IMR-90 (cell line): ENCODE results near the gene LRP3. TPM values are rescaled to one million over a fixed set of nuclear protein-coding genes. Genes with fewer than 3 reads are reported as not detected.
A peak's percentile ranks its signal among the peaks of the same experiment; 100 is the strongest.

ENCODE experiments used
- ATAC-seq: fragments of 200-7000 bp; cut with Tn5 transposase; 2 replicates; pipeline ENCODE4 v1.9.1; 2020; ENCODE audit warnings: low read depth, mild to moderate bottlenecking, moderate library complexity
- BruUV-seq: library from RNA; stranded (reverse); fragments of 400-500 nt; replicated peaks from 2 replicates; lab custom pipeline; 2021; lab: Mats Ljungman, UMichigan
- CTCF ChIA-PET: fragments of 300-600 bp; formaldehyde crosslinking; extraction: SDS; loops from one replicate; lab custom pipeline; 2021; ENCODE audit warnings: antibody characterized with exemption; lab: Yijun Ruan, JAX
- POLR2A ChIA-PET: fragments of 300-600 bp; sonication (Branson Sonifier 250); formaldehyde crosslinking; loops from one replicate; lab custom pipeline; 2022; ENCODE audit warnings: antibody characterized with exemption; ENCODE audit not compliant: unreplicated experiment; lab: Charles Lee
- DNase-seq: peaks from one replicate; pipeline ENCODE4 v3.0.0; 2013
- H2AFZ ChIP-seq: replicated peaks from 2 replicates; pipeline ENCODE3; 2013; ENCODE audit warnings: low read length, mild to moderate bottlenecking; ENCODE audit not compliant: poor library complexity
- H2AK5ac ChIP-seq: 2 replicates; pipeline ENCODE4 v1.6.1; 2013; ENCODE audit warnings: low read depth, low read length, inconsistent platforms
- H2AK9ac ChIP-seq: replicated peaks from 2 replicates; pipeline ENCODE3; 2013; ENCODE audit warnings: mild to moderate bottlenecking, low read depth, low read length, moderate library complexity; ENCODE audit not compliant: poor library complexity
- H2BK120ac ChIP-seq: 2 replicates; pipeline ENCODE4 v1.6.1; 2013; ENCODE audit warnings: low read depth, low read length, inconsistent platforms
- H2BK15ac ChIP-seq: 3 replicates; pipeline ENCODE4 v1.6.1; 2013; ENCODE audit warnings: low read depth, low read length, inconsistent platforms
- H2BK20ac ChIP-seq: 2 replicates; pipeline ENCODE4 v1.6.1; 2013; ENCODE audit warnings: low read depth, mild to moderate bottlenecking, inconsistent platforms, low read length, moderate library complexity
- H2BK5ac ChIP-seq: 2 replicates; pipeline ENCODE4 v1.6.1; 2013; ENCODE audit warnings: mild to moderate bottlenecking, low read depth, low read length, inconsistent platforms; ENCODE audit not compliant: poor library complexity, severe bottlenecking
- H3K14ac ChIP-seq: replicated peaks from 2 replicates; pipeline ENCODE4 v1.6.1; 2013; ENCODE audit warnings: low read depth, low read length, inconsistent platforms
- H3K18ac ChIP-seq: 2 replicates; pipeline ENCODE4 v1.6.1; 2013; ENCODE audit warnings: low read depth, low read length, control low read depth
- H3K23ac ChIP-seq: 2 replicates; pipeline ENCODE4 v1.6.1; 2013; ENCODE audit warnings: low read depth, low read length, inconsistent platforms
- H3K27ac ChIP-seq: 2 replicates; pipeline ENCODE4 v1.5.1; 2013; ENCODE audit warnings: mild to moderate bottlenecking, control low read depth, low read length; ENCODE audit not compliant: insufficient read depth
- H3K27me3 ChIP-seq: 2 replicates; pipeline ENCODE4 v1.6.1; 2013; ENCODE audit warnings: low read length; ENCODE audit not compliant: control insufficient read depth, insufficient read depth
- H3K36me3 ChIP-seq: 2 replicates; pipeline ENCODE4 v1.6.1; 2013; ENCODE audit warnings: low read length, mixed read lengths; ENCODE audit not compliant: control insufficient read depth, insufficient read depth
- H3K4ac ChIP-seq: 2 replicates; pipeline ENCODE4 v1.6.1; 2013; ENCODE audit warnings: low read depth, low read length, inconsistent platforms
- H3K4me1 ChIP-seq: 2 replicates; pipeline ENCODE4 v1.6.1; 2013; ENCODE audit warnings: low read length, mixed read lengths; ENCODE audit not compliant: control insufficient read depth, insufficient read depth
- H3K4me2 ChIP-seq: 2 replicates; pipeline ENCODE4 v1.6.1; 2013; ENCODE audit warnings: low read depth, mild to moderate bottlenecking, control low read depth, low read length, moderate library complexity
- H3K4me3 ChIP-seq: 2 replicates; pipeline ENCODE4 v1.5.1; 2013; ENCODE audit warnings: low read depth, mild to moderate bottlenecking, control low read depth, low read length, moderate library complexity; ENCODE audit not compliant: insufficient read depth
- H3K56ac ChIP-seq: 2 replicates; pipeline ENCODE4 v1.6.1; 2013; ENCODE audit warnings: low read length, inconsistent platforms; ENCODE audit not compliant: insufficient read depth; ENCODE audit errors: extremely low read depth
- H3K79me1 ChIP-seq, 2 experiments: 2 replicates each; pipeline ENCODE4 v1.6.1; 2013; ENCODE audit warnings: low read length in 2 of 2, inconsistent platforms in 1 of 2, low read depth in 1 of 2
- H3K9ac ChIP-seq: 2 replicates; pipeline ENCODE4 v1.6.1; 2013; ENCODE audit warnings: low read depth, low read length, control low read depth
- H3K9me1 ChIP-seq: 2 replicates; pipeline ENCODE4 v1.6.1; 2013; ENCODE audit warnings: low read length, inconsistent platforms; ENCODE audit not compliant: insufficient read depth
- H3K9me3 ChIP-seq: 2 replicates; pipeline ENCODE4 v1.6.1; 2013; ENCODE audit warnings: low read length; ENCODE audit not compliant: control insufficient read depth, insufficient read depth
- H4K20me1 ChIP-seq: 2 replicates; pipeline ENCODE4 v1.6.1; 2013; ENCODE audit warnings: low read length, inconsistent platforms; ENCODE audit not compliant: insufficient read depth
- H4K5ac ChIP-seq: 2 replicates; pipeline ENCODE4 v1.6.1; 2013; ENCODE audit warnings: mild to moderate bottlenecking, low read depth, low read length, control low read depth
- H4K8ac ChIP-seq, 2 experiments: 2 replicates each; pipeline ENCODE4 v1.6.1; 2013; ENCODE audit warnings: low read depth in 2 of 2, low read length in 2 of 2, control low read depth in 1 of 2, inconsistent platforms in 1 of 2
- H4K91ac ChIP-seq: 2 replicates; pipeline ENCODE4 v1.6.1; 2013; ENCODE audit warnings: low read depth, low read length, inconsistent platforms; ENCODE audit not compliant: insufficient read depth
- BHLHE40 ChIP-seq: fragments of 150-350 bp; IDR thresholded peaks from 2 replicates; pipeline ENCODE4 v1.6.1; 2016; ENCODE audit warnings: mild to moderate bottlenecking, low read depth, low read length
- CEBPB ChIP-seq: IDR thresholded peaks from 2 replicates; pipeline ENCODE4 v1.6.1; 2012; ENCODE audit warnings: low read depth, low read length, improper control_type of control experiment
- CTCF ChIP-seq: conservative IDR thresholded peaks from 2 replicates; pipeline ENCODE4 v1.5.1; 2012; ENCODE audit warnings: mild to moderate bottlenecking, low read depth, low read length, improper control_type of control experiment
- ELK1 ChIP-seq: fragments of 150-350 bp; IDR thresholded peaks from 2 replicates; pipeline ENCODE4 v1.6.1; 2016; ENCODE audit warnings: low read depth, mild to moderate bottlenecking, low read length, moderate library complexity, borderline replicate concordance
- MAFK ChIP-seq: IDR thresholded peaks from 2 replicates; pipeline ENCODE4 v1.6.1; 2012; ENCODE audit warnings: low read depth, low read length, improper control_type of control experiment
- MXI1 ChIP-seq: IDR thresholded peaks from 2 replicates; pipeline ENCODE4 v1.6.1; 2012; ENCODE audit warnings: low read depth, mild to moderate bottlenecking, low read length, moderate library complexity, borderline replicate concordance
- NFE2L2 ChIP-seq: fragments of 150-350 bp; IDR thresholded peaks from 2 replicates; pipeline ENCODE4 v1.6.1; 2016; ENCODE audit warnings: low read depth, mild to moderate bottlenecking, low read length
- RAD21 ChIP-seq: IDR thresholded peaks from 2 replicates; pipeline ENCODE4 v1.6.1; 2012; ENCODE audit warnings: low read length, improper control_type of control experiment
- RCOR1 ChIP-seq: IDR thresholded peaks from 2 replicates; pipeline ENCODE4 v1.6.1; 2012; ENCODE audit warnings: mild to moderate bottlenecking, low read length, improper control_type of control experiment; ENCODE audit not compliant: insufficient replicate concordance
- USF2 ChIP-seq: fragments of 150-350 bp; IDR thresholded peaks from 2 replicates; pipeline ENCODE4 v1.6.1; 2017; ENCODE audit warnings: mild to moderate bottlenecking, antibody characterized with exemption, low read length, low read depth
- WGBS, 2 experiments: methylation state at CpG; one replicate each; pipeline versions ENCODE4 v1.1.5 to v1.1.7; 2013; ENCODE audit warnings: missing lambda C conversion rate in 2 of 2; ENCODE audit not compliant: insufficient read length in 1 of 2; ENCODE audit errors: extremely low coverage in 2 of 2; 5-methylcytosine and 5-hydroxymethylcytosine counted together
- dilution Hi-C: fragments of 300-500 bp; cut with HindIII; formaldehyde crosslinking; loops from one replicate; pipeline ENCODE4 v1.14.3; 2018; ENCODE audit warnings: low sequenced_read_pairs; ENCODE audit not compliant: unreplicated experiment
- in situ Hi-C: fragments of 300-500 bp; cut with MboI; formaldehyde crosslinking; loops from 3 replicates; pipeline ENCODE4 v1.14.3; 2019; ENCODE audit warnings: low sequenced_read_pairs, inconsistent platforms, mixed read lengths
- intact Hi-C: fragments of 100-400 bp; cut with micrococcal nuclease; formaldehyde crosslinking; loops from 2 replicates; pipeline ENCODE4 v1.10.0; 2022
- polyA plus RNA-seq, 3 experiments: library from polyadenylated mRNA; depleted of rRNA; stranded (reverse); fragments of >200 nt; gene quantifications; 2 replicates each; pipeline ENCODE4 v1.2.3, GENCODE V29; 2012; ENCODE audit warnings: low replicate concordance in 1 of 3
- total RNA-seq: library from RNA; depleted of rRNA; stranded (reverse); fragments of >200 nt; gene quantifications from 2 replicates; pipeline ENCODE4 v1.2.3, GENCODE V29; 2012

Gene LRP3
- total and polyA plus RNA-seq, 2 of the 4 experiments (the other 2 are of a cell fraction): 8.4 to 20.2 TPM

GRCh38 chr19:33234092-33234491, 40.0 kb downstream of the LRP3 start (continued):
- no peak for TF ChIP-seq CTCF

GRCh38 chr19:33234736-33235135, 40.6 kb downstream of the LRP3 start:
- H3K9me3 ChIP-seq: no peaks in the 10 kb centered on the region; the same call in 1 of the 2 replicates
- H4K91ac ChIP-seq: no peak overlapping the region
- no peak overlapping the region for H3K9ac ChIP-seq
- no peaks in the 10 kb centered on the region for H3K4me1 ChIP-seq
- no peak overlapping the region for H2AK5ac ChIP-seq
- DNase-seq: no peak
- WGBS, 2 experiments: no CpG with 5 or more reads among the region's 9 CpGs
- H3K79me1 ChIP-seq: no peaks in the 10 kb centered on the region
- H4K8ac ChIP-seq: no peak overlapping the region
- H3K4ac ChIP-seq: no peak overlapping the region
- H2BK5ac ChIP-seq: no peak overlapping the region
- no TSS peak for BruUV-seq
- no peaks in the 10 kb centered on the region for H4K20me1 ChIP-seq
- ChIA-PET POLR2A (no interaction called here), CTCF (interaction anchor here (1.0 kb wide), 1 partner anchor 9 kb away, joined by 3 read pairs; the partner anchor contains the start of gene SLC7A10)
- peak overlapping the region; percentile 39 for H2AFZ ChIP-seq
- H2AK9ac ChIP-seq: peak overlapping the region; percentile 20
- in situ Hi-C loops: loop anchor here (5.0 to 10.0 kb wide), 2 partner anchors 173 to 530 kb away; no protein-coding TSS in a partner anchor
- H3K36me3 ChIP-seq: no peaks in the 10 kb centered on the region
- no peak for ATAC-seq
- H2BK20ac ChIP-seq: no peak overlapping the region
- H3K56ac ChIP-seq: no peak overlapping the region
- H3K9me1 ChIP-seq: peaks cover 7% of the 10 kb centered on the region; the same call in 1 of the 2 replicates
- no peak overlapping the region for H2BK15ac ChIP-seq
- intact Hi-C loops: loop anchor here (1.0 to 5.0 kb wide), 4 partner anchors 68 to 537 kb away; partner anchors contain the start of gene CEBPA
- no peak overlapping the region for H2BK120ac ChIP-seq
- no peak overlapping the region for H3K4me3 ChIP-seq
- no peak overlapping the region for H3K4me2 ChIP-seq
- H3K27me3 ChIP-seq: peaks cover 28% of the 10 kb centered on the region
- no peak overlapping the region for H3K23ac ChIP-seq
- dilution Hi-C loops: no loop called here
- no peak overlapping the region for H3K18ac ChIP-seq
- H3K27ac ChIP-seq: no peak overlapping the region
- H3K14ac ChIP-seq: no peak overlapping the region
- H4K5ac ChIP-seq: no peak overlapping the region
- TF ChIP-seq ELK1 (no peak), CTCF (no peak), BHLHE40 (no peak), MAFK (no peak), MXI1 (no peak), RAD21 (no peak), USF2 (no peak), NFE2L2 (no peak), CEBPB (no peak), RCOR1 (no peak)
